HG02642 (cell line): ENCODE data around the gene C3orf85.
"Not testable (repeated sequence)": the region's sequence is repeated elsewhere in the genome, so short reads cannot be mapped to it uniquely, and the experiment has no call there.

Experiments used
- ATAC-seq: cut with Tn5 transposase; IDR thresholded peaks from one replicate; pipeline ENCODE4 v1.9.1; 2021; ENCODE audit warnings: mild to moderate bottlenecking; ENCODE audit not compliant: unreplicated experiment, poor library complexity

Gene C3orf85, protein sequence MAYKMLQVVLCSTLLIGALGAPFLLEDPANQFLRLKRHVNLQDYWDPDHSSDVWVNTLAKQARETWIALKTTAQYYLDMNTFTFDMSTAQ

DNA sequence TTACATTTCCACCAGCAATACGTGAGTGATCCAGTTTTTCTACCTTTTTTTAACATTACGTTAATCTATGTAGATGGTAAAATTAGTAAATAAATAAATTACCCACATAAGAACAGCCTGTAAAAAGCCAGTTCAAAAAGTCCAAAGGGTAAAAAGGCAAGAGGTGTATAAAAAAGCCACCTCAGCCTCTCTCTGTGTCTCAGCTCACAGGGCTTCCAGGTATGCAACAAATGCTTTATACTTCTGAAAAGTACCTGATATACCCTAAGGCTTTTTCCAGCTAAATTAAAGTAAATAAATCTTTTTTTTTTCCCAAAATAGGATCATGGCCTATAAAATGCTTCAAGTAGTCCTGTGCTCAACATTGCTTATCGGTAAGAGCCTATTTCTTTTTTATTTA is at the start of gene C3orf85:
C3orf85 (plus strand) TSS at position 197 of the 400 bp plus-strand sequence; CDS start at position 326, 129 bp downstream.
- no peak for ATAC-seq

DNA sequence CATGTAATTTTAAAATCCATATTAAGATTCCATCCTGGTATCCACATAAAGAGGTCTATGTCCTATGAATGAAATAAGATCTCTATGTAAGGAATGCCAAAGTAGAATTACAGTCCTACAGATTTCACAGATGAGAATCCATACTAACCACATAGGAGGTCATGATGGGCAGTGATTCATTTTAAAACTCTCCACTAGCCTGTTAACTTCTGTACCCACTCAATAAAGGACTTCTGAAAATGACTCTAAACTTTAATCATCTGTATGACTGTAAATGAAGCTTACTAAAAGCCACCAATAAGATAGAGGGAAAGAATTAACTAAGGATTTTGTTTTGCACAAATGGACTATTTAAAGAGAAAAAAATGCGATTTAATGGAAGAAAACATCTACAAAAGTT is 47.3 kb upstream of the C3orf85 start:
- no peak for ATAC-seq

DNA sequence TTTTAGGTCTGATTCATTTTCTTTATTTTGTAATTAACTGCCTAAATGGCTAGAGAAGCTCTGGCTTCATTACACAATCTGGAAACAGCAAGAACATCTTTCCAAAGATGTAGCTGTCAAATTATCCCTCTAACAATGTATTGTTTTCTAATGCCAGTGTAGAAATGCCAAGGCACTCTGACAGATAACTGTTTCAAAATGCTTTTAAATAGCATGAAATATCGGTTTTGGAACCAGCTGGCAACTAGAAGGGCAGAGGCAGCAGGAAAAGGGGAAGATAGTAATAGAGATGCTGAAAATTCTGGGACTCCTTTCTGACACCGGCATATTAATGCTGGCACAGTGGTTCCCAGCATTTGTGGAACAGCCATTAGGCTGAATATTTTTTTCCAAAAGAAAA is 44.7 kb upstream of the C3orf85 start:
- no peak for ATAC-seq

DNA sequence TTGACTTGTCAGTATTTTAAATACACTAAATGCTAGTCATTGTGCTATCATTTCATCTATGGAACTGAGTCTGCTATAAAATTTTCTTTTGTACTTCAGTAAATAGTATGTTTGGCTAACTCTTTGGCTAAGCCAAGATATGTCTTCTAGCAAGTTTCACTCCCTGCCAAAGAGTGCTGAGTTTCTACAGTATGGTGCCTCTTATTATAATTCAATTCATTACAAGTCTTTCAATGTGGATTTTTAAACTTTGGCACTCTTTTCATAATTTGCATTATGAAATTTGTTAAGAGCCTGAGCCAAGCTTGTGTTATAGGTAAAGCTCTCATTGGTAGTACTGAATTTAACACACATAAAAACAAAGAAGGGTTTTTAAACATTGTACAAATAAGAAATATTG is 43.0 kb upstream of the C3orf85 start:
- no peak for ATAC-seq

DNA sequence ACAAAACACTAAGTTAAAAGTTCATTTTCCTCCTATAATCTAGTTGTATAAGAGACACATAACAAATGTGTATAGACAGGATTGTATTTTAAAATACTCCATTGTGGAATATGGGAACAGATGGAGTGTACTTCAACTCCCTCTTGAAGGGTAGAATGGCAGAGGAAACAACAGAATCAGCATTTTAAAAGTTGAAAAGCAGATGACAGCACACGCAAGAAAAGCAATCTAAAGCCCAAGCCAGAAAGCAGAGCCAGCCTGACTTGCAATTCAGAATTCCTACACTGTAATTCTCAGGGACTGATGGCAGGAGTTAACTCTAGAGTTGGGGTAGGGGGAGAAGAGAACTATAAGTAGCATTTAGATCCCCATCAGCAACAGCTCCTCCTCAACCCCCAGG is 41.4 kb upstream of the C3orf85 start:
- no peak for ATAC-seq

DNA sequence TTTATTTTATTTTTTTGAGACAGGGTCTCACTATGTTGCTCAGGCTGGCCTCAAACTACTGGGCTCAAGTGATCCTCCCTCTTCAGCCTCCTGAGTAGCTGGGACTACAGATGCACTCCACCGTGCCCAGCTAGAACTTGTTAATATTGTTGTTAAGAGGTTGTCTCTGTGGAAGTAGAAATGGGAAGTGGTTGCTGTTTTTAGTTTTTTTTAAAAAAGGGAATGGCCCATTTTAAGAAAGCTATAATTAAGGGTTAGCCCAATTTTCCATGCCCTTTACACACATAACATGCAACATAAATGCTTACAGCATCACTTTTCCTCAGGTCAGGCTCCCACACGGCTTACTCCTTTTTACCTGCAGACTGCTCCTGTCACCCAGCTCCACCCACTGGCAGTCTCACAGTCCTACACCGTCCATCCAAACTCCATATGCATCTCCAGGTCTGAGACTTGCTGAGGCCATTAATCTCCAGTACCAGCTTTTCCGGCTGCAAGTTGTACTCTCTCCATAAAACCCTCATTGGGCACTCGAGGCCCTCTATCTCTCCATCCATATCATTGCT is 38.4 kb upstream of the C3orf85 start:
- ATAC-seq: no peak

DNA sequence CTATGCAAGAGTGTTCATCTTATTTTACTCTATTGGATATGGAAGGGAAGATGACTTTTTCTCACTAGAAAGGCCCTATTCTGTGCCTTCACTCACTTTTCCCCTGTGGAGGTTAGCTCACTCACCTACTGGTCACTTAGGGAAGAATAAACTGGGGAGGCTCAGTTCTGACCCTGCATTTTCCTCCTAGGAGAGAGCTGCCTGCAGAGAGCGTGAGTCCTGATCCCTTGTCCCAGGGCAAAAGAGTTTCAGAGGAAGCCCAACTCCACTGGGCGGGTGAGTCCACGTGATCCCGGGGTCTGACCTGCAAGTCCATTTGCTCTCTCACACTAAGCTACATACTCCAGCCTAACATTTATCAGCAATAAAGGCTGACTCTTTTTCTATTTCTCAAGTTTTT is 26.9 kb upstream of the C3orf85 start:
- ATAC-seq: no peak

DNA sequence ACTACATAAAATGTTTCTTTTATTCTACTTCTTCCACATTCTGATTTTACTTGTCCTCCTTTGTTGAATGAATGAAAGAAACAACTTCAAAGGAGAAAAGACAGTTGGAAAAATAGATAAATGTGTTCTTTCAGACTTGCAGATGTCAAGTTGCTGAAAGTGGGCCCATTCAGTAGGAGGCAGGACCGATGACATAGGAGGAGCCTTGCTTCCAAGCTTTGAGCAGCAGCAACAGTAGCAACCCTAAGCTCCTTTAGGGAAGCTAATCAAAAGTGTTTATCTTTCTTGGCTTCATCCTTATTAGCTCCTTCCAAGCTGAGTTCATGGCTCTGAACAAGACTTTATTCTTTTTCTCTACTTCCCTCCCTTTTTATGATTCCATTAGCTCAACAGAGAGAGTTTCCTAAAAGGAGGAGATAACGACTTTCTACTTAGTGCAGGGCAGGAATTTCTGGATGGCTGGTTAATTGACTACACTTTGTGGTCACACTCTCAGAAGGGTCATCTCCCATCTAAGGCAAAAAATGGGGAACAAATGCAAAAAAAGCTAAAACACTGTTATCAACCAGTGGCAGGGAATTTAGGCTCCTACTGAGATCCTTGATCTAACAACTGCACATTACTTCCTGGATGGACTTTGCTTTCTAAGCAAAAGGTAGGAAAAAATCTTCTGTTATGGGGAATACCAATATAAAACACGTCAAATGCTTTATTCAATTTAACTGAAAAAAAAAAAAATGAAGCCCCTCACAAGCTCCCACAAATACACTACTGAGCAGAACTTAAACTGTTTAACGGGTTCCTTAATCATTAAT is 23.4 kb upstream of the C3orf85 start:
- ATAC-seq: no peak

DNA sequence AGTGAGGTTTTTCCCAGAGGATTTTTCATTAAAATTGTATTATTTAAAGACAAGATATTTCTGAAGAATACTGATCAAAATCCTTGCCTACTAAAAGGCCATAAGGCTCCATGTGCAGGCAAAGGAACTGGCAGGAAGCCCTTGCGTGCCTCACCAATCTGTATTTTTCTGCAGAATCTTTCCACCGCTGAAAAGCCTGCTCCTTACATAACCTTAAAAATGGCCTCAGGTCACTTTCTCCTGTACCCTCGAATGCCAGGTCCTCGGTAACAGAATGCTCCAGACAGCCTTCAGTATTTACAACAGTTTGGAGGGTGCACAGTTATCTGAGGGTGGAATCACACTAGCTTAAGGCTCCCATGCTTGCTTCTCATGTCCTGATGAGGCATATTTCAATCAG is 21.8 kb upstream of the C3orf85 start:
- ATAC-seq: no peak

DNA sequence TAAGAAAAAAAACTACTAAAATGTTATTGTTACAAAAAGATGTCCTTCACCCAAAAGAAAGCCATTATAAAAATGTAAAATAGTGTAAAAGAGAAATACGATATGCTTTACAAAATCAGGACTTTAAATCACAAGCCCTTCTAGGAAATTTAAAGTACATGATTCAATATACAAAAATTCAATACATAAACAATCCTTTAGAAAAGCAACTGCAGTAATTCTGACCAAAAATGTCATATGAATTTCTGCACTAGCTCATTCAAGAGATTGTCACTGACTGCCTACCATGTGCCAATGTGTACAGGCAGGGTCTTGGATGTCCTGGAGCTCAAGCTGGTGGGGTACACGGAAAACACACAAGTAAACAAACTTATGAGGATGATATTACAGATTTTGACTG is 21.1 kb upstream of the C3orf85 start:
- ATAC-seq: no peak

DNA sequence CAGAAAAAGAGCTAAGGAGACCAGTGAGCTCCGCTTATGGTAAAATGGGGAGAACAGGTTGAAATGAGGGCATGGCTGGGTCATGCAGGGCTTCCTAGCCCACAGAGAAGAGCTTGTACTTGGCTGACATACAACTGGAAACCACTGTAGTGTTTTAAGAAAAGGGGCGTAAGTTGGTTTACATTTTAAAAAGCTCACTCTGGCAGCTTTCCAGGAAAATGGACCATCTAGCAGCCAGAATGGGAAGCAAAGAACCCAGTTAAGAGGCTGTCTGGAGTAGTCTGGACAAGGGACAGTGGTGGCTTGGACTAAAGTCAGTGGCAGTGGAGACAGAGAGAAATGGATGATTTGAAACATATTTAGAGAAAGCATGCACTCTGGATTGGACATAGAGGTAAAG is 20.5 kb upstream of the C3orf85 start:
- no peak for ATAC-seq

DNA sequence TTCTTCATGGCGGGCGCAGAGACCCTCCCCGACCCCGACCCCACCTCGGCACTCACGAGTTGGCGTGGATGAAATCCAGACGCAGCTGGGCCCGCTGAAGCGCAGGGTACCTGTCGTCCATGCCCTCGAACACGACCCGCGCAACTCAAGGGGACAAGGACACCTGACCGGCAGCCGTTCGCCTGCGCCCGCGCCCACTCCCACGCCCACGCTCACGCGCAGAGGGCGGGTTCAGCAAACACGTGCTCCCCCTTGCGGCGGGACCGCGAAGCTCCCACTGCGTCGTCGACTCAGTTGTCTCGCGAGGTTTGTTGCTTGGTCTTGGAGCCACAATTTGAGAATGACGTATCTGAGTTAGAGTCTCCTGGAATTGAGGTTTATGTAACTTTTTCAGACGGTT is 18.6 kb upstream of the C3orf85 start, which contains the start of gene MORC1:
MORC1 (minus strand) TSS at position 196 of the 400 bp plus-strand sequence; CDS start at position 121, 75 bp downstream.
- ATAC-seq: no peak

DNA sequence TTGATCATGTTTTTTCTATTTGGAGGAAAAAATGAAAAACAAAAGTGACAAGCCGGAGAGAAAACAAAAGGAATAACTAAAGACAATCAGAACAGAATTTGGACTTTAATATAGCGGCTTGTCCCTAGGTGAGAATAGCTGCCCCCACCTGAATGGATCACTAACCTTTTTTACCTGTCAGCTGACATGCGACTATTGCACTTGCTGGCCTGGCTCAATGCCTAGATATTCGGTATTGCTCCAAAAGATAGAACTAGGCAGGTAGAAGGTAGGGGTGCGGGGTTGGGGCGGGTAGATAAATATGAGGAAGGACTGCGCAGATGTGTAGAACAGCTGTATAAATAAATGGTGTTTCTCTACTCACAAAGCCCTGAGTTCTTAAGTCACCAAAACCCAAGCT is 17.9 kb upstream of the C3orf85 start:
- no peak for ATAC-seq

DNA sequence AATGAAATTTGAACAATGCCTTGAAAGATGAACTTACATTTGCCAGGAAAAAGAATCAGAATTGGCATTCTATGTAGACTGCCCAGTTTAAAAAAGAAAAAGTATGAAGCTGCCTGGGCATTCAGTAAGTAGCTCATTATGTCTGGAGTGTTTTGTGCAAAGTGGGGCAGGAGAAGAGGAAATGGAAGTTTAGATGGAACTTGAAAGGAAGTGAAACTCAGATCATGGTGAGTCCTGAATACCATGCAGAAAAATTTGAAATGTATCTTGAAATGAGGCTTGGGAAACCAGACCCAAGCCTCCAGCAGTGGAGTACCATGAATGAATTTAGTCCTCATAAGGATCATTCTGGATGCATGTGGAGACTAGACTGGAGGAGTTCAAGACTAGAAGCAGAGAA is 13.8 kb upstream of the C3orf85 start:
- ATAC-seq: no peak

DNA sequence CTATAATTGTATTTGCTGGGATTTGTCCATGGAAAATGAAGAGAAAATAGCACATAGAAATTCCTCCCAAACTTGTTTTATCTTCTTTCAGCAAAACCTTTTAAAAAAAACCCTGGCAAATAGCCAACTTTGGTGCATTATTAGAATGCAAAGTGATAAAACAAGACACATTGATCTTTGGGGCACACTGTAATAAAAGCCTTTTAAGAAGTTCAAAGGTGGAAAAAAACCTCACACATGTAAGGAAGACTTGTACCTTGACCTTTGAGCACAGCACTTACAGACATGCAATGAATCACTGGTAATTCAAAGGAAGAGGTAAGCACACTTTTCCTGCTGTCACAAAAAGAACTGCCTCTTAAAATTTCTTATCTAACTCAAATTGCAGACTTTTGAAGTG is 10.6 kb upstream of the C3orf85 start:
- ATAC-seq: no peak

DNA sequence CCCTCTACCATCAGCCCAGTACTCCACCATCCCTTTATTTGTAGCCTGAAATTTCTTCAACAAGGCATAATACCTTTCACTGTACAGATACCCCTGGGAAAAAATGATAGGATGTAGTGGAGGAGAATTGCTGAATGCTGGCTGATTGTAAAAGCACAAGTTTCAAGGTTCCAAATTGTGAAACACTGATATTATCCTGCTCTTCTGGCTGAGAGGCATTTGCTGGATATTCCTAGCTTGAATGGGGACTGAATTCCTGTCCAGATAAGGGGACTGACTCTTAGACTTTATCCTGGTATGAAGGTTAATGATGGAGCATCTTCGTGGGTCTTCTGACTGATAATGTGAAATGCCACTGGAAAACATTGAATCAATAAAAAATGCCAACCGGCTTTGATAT is 9.0 kb upstream of the C3orf85 start:
- ATAC-seq: no peak

DNA sequence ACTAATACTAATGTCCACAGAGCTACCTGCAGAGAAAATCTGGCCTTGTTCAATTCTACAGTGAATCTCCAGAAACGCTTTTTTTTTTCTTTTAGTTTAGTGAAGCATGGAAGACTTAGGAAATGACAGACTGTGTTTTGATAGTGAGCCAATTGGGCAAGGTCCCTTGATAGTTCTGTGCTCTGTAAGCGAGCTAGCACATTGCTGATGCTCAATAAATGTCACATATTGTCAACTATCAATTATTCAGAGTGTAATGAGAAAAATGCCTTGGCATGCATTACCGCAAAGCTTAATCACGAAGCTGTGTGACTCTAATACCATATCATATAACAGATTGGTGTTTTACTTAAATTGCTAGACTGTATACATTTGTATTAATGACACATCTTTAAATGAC is 5.2 kb upstream of the C3orf85 start:
- no peak for ATAC-seq

DNA sequence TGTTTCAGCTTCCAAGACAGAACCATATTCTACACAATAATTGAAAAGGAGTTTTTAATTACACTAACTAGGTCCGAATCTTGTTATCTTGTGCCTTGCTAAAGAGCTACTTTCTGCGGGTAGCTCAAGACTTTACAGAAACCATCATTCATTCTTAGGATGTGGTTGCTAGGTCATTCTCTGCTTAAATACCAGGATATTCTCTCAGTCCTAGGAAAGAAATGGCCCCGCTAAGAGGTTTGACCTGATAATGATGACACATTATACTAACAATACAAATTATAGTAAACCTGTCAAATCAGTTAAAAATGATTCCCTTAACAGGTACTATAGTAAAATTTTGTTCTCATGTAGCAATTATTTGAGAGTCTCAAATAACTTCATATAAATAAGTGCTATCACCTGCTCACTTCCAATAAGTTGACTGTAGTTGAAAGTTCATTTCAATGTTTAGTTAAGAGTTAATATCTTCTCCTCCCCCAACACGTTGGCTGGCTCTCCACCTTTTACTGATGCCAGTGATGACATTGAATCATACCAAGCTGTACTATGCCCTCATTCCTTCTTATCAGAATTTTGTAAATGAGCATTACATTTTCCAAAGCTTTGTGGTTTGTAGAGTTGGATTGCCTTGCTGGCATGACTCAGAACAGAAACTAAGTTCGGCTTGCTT is 3.6 kb upstream of the C3orf85 start:
- no peak for ATAC-seq

DNA sequence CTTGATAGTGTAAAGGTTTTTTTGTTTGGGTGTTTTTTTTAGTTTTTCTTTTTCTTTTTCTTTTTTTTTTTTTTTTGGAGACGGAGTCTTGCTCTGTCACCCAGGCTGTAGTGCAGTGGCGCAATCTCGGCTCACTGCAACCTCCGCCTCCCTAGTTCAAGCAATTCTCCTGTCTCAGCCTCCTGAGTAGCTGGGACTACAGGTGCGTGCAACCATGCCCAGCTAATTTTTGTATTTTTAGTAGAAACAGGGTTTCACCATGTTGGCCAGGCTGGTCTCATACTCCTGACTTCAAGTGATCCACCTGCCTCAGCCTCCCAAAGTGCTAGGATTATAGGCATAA is 3.1 kb upstream of the C3orf85 start:
- not testable (repeated sequence) for ATAC-seq

DNA sequence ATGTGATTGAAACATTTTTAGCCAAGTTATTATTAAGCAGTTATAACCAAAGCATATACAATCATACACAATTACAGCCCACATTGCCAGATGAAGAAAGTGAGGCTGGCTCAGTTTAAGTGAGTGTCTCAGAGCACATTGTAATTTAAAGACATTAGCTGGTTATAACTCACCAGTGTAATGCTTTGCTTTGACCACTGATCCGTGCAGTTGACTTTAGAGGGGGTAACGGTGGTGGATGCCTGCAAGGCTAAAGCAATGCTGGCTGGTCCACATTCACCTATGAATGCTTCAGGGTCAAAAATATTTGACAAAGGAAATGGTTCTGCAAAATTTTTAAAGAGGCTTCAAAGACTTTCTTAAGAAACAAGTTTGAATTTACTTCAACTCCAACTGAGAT is 1.2 kb downstream of the C3orf85 start:
- no peak for ATAC-seq

DNA sequence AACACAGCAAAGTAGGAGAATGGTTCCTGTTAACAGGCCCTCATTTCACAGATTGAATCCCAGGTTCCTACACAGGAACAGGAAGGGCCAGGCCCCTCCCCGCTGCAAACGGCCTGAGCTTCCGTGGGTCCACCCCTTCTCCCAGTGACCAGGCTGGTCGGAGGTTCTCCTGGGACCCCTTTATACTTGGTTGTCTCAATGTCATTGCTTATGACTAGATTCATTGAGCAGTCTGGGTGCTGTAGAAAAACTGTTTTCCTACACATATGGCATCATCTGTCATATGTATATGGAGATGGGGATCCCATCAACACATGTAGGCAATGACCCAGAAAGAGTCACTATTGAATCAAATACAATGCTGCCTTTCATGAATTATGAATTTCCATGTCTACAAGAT is 3.8 kb downstream of the C3orf85 start:
- ATAC-seq: no peak
